GM21381 (cell line): ENCODE measurements around the gene TMCO2.
A peak's percentile ranks its signal among the peaks of the same experiment; 100 is the strongest.
"Not testable (repeated sequence)": the region's sequence is repeated elsewhere in the genome, so short reads cannot be mapped to it uniquely, and the experiment has no call there.

Source experiments
- ATAC-seq: cut with Tn5 transposase; IDR thresholded peaks from one replicate; pipeline ENCODE4 v1.9.1; 2021; ENCODE audit warnings: mild to moderate bottlenecking, moderate library complexity; ENCODE audit not compliant: unreplicated experiment

Gene TMCO2

GRCh38 chr1:40247655-40248054, at the start of gene TMCO2:
TMCO2 (plus strand) TSS chr1:40247937; CDS start chr1:40247994, 57 bp downstream.
- ATAC-seq: no peak

GRCh38 chr1:40199126-40199525, 48.6 kb upstream of the TMCO2 start:
- ATAC-seq: no peak

GRCh38 chr1:40204856-40205255, 42.9 kb upstream of the TMCO2 start:
- no peak for ATAC-seq

- no peak for ATAC-seq
Observed at GRCh38 chr1:40210511-40211204, 37.1 kb upstream of the TMCO2 start.

GRCh38 chr1:40218333-40218732, 29.4 kb upstream of the TMCO2 start:
- no peak for ATAC-seq

- not testable (repeated sequence) for ATAC-seq
Observed at GRCh38 chr1:40221471-40221905, 26.2 kb upstream of the TMCO2 start.

- ATAC-seq: no peak
Observed at GRCh38 chr1:40221977-40222772, 25.6 kb upstream of the TMCO2 start.

- ATAC-seq: no peak
Observed at GRCh38 chr1:40224040-40224439, 23.7 kb upstream of the TMCO2 start.

- ATAC-seq: no peak
Observed at GRCh38 chr1:40226192-40226591, 21.5 kb upstream of the TMCO2 start.

GRCh38 chr1:40232444-40232843, 15.3 kb upstream of the TMCO2 start:
- ATAC-seq: peak; percentile 96

- ATAC-seq: no peak
Observed at GRCh38 chr1:40239626-40240025, 8.1 kb upstream of the TMCO2 start.

- ATAC-seq: no peak
Observed at GRCh38 chr1:40240390-40240789, 7.3 kb upstream of the TMCO2 start.

- peak; percentile 24 for ATAC-seq
Observed at GRCh38 chr1:40241362-40241761, 6.4 kb upstream of the TMCO2 start.

GRCh38 chr1:40243351-40243750, 4.4 kb upstream of the TMCO2 start:
- ATAC-seq: no peak

GRCh38 chr1:40244138-40244744, 3.5 kb upstream of the TMCO2 start:
- no peak for ATAC-seq

GRCh38 chr1:40245686-40246085, 2.1 kb upstream of the TMCO2 start:
- no peak for ATAC-seq

GRCh38 chr1:40248412-40248811, 675 bp downstream of the TMCO2 start:
- ATAC-seq: no peak

- ATAC-seq: no peak
Observed at GRCh38 chr1:40251456-40251855, 3.7 kb downstream of the TMCO2 start.

GRCh38 chr1:40252601-40253000, 4.9 kb downstream of the TMCO2 start:
- ATAC-seq: no peak

GRCh38 chr1:40255231-40255630, 7.5 kb downstream of the TMCO2 start:
- ATAC-seq: no peak

- ATAC-seq: no peak
Observed at GRCh38 chr1:40256401-40257084, 8.8 kb downstream of the TMCO2 start.
